Psoas muscle (tissue), 8 donors: ENCODE results near the gene MKI67. TPM values are rescaled to one million over a fixed set of nuclear protein-coding genes. Genes with fewer than 3 reads are reported as not detected.

Source experiments
- ATAC-seq, 4 donors: fragments of 200-7000 bp; cut with Tn5 transposase; one replicate each; pipeline ENCODE4 v1.9.1; 2020; ENCODE audit warnings: moderate library complexity in 3 of 4, mild to moderate bottlenecking in 2 of 4
- DNase-seq, 2 donors: peaks; one replicate each; pipeline ENCODE4 v3.0.0-alpha.2; 2020
- H3K27ac ChIP-seq: fragments of 200-600 bp; one replicate; pipeline ENCODE4 v1.8.0; 2022
- H3K27me3 ChIP-seq, 3 donors: fragments of 200-600 bp in 1 of 3; one replicate each; pipeline versions ENCODE4 v1.6.1 to v1.8.0; 2013 to 2022; ENCODE audit warnings: low read length in 2 of 3, mild to moderate bottlenecking in 2 of 3, moderate library complexity in 1 of 3; ENCODE audit not compliant: insufficient read depth in 3 of 3
- H3K36me3 ChIP-seq, 2 donors: fragments of 200-600 bp in 1 of 2; one replicate each; pipeline versions ENCODE4 v1.6.1 to v1.8.0; 2013 to 2022; ENCODE audit warnings: low read depth in 1 of 2, mild to moderate bottlenecking in 1 of 2, moderate library complexity in 1 of 2; ENCODE audit not compliant: insufficient read depth in 1 of 2
- H3K4me1 ChIP-seq: fragments of 200-600 bp; one replicate; pipeline ENCODE4 v1.8.0; 2022
- H3K4me3 ChIP-seq: fragments of 200-600 bp; one replicate; pipeline ENCODE4 v1.8.0; 2022; ENCODE audit warnings: mild to moderate bottlenecking
- H3K9me3 ChIP-seq: fragments of 200-600 bp; one replicate; pipeline ENCODE4 v1.8.0; 2022
- CTCF ChIP-seq: fragments of 200-600 bp; IDR thresholded peaks from one replicate; pipeline ENCODE4 v1.8.0; 2022; ENCODE audit warnings: antibody characterized with exemption
- WGBS, 3 donors: extraction: QIAGEN DNeasy Blood & Tissue Kit; methylation state at CpG; one replicate each; pipeline versions ENCODE4 v1.1.6 to v1.1.7; 2013; 5-methylcytosine and 5-hydroxymethylcytosine counted together
- intact Hi-C, 2 donors: fragments of 100-400 bp; cut with DNase I; formaldehyde crosslinking; loops; one replicate each; pipeline versions ENCODE4 v1.11.0 to v1.14.2; 2022
- polyA plus RNA-seq, 3 donors: library from polyadenylated mRNA; stranded (reverse); fragments of 200-250 nt; gene quantifications; one replicate each; pipeline ENCODE4 v1.2.3, GENCODE V29; 2013
- total RNA-seq, 4 donors: library from RNA; stranded (reverse); fragmentation: NEBNext Ultra II Directional in 2 of 4; extraction: Animal tissue kit (Norgen Biotek cat#: 25700) in 2 of 4; gene quantifications; one replicate each; pipeline versions ENCODE4 v1.2.1 to v1.2.4, GENCODE V29; 2021 to 2023
- donor health status: healthy with polysubstance abuse.
- donor health status: DM: no; HTN: no; CAD: no; lungs with moderate emphysema.
- donor health status: Bipolar disorder and iron deficiency.
- donor health status: healthy.
- donor health status: DM: yes; HTN: yes; CAD: no.
- donor health status: DM: no; HTN: no; CAD: no.
- donor health status: DM: no; HTN: no; CAD: no.
- donor health status: DM: yes; HTN: yes; CAD: no.

Gene MKI67
- total and polyA plus RNA-seq, 7 donors = 0.02 to 0.84 (median 0.13) TPM; not detected in 1

GRCh38 chr10:128048819-128049210, 77.4 kb downstream of the MKI67 start:
- intact Hi-C loops = no loop called here
- Histone ChIP-seq H3K9me3 (no peaks in the 10 kb centered on the region), H3K36me3 (no peaks in the 10 kb centered on the region), H3K27ac (no peak overlapping the region), H3K4me3 (peak overlapping the region; percentile 44), H3K4me1 (no peaks in the 10 kb centered on the region), H3K27me3 (peaks cover 0 to 3% (median 0%) of the 10 kb centered on the region in 3 donors)
- ATAC-seq (no peak), DNase-seq (no peak)
- WGBS, 3 donors = 81 to 93% (median 87%) methylated on average over 6 of the region's 6 CpGs
- TF ChIP-seq CTCF = no peak

DNA sequence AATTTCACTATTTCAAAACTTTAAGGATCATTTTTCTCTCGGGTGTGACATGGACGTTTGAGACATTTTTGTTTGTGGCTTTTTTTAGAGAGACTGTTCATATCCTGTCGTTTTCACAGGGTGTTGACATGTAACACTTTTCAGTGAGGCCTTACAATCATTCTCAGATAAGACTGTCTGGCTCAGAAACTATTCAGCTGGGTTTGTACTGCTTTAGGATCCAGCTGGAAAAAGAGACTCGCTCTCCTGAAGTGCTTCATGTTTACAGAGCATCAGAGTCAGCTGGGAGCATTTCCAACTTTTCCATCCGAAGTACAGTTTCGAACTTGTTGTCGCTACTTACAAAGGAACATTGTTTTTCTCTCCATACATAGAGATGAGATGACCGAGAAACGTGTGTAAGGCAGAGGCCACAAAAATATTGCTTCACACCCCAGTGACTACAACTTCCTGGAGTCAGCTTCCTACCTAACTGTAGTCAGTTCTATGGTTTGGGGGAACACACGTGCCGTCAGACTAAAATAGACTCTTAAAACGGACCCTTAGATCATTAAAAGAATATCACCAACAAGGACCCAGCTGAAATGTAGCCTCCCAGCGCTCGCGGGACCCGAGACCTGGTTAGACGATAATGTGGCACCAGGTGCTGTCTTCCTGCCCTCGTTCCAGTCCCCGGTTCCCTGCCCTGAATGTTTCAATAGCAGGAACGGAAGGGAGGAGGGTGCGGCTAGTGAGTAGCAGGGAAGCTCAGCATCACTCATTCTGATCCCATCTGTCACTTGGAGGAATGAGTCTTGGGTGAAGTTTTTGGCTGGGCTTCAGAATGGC, 78.0 kb downstream of the MKI67 start:
- ATAC-seq (peak in 2 of 4 donors; percentile 26 to 60), DNase-seq (no peak)
- peaks cover 0 to 3% (median 0%) of the 10 kb centered on the region in 3 donors for H3K27me3 ChIP-seq
- H3K9me3 ChIP-seq = no peaks in the 10 kb centered on the region
- intact Hi-C loops = no loop called here
- peak overlapping the region; percentile 44 for H3K4me3 ChIP-seq
- WGBS, 3 donors = 63 to 68% (median 64%) methylated on average over 21 of the region's 21 CpGs
- no peaks in the 10 kb centered on the region for H3K36me3 ChIP-seq
- no peaks in the 10 kb centered on the region for H3K4me1 ChIP-seq
- no peak for TF ChIP-seq CTCF
- H3K27ac ChIP-seq = no peak overlapping the region

DNA sequence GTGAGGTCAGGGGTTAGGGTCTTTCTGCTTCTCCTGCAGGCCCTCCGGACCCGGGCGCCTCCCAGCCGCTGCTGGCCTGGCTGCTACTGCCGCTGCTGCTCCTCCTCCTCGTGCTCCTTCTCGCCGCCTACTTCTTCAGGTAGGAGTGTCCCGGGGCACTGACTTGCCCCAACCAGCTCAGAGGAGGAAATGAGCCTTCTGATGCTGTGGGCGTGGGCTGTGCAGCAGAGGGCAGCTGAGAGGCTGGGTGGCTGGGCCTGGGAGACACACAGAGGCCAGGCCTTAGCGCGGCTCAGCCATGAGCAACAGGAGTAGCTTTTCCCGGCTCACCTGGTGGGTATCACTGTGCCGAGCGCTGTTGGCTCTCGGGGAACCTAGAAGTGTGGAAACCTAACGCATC, 78.9 kb downstream of the MKI67 start:
- DNase-seq (peak; percentile 55 to 80), ATAC-seq (peak; percentile 52 to 74 (median 62))
- H3K9me3 ChIP-seq = no peaks in the 10 kb centered on the region
- intact Hi-C loops = no loop called here
- peak overlapping the region; percentile 44 for H3K4me3 ChIP-seq
- H3K36me3 ChIP-seq = no peaks in the 10 kb centered on the region
- H3K4me1 ChIP-seq = no peaks in the 10 kb centered on the region
- no peak overlapping the region for H3K27ac ChIP-seq
- TF ChIP-seq CTCF = no peak
- peaks cover 0 to 3% (median 0%) of the 10 kb centered on the region in 3 donors for H3K27me3 ChIP-seq
- whole genome bisulfite sequencing, 3 donors = 66 to 68% (median 67%) methylated on average over 17 of the region's 17 CpGs

DNA sequence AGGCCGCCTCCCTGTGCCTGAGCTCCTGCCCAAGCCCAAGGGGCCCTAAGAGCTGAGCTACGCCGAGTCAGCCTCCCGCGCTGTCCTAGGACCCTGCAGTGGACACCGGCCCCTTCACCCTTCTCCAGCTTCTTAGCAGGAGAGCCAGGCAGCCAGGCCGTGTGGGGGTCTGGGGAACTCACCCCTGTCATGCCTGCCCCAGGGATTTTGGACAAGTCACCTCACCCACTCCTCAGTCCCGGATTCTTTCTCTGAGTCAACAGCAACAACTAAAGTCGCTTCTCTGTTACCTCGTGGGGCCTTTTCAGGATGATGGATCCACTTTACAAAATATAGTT, 79.3 kb downstream of the MKI67 start:
- no peak for TF ChIP-seq CTCF
- WGBS, 3 donors = 88 to 92% (median 90%) methylated on average over 10 of the region's 10 CpGs
- Histone ChIP-seq H3K27me3 (peaks cover 0 to 3% (median 0%) of the 10 kb centered on the region in 3 donors), H3K9me3 (no peaks in the 10 kb centered on the region), H3K4me3 (no peak overlapping the region), H3K4me1 (no peaks in the 10 kb centered on the region), H3K36me3 (no peaks in the 10 kb centered on the region), H3K27ac (no peak overlapping the region)
- ATAC-seq (no peak), DNase-seq (no peak)
- intact Hi-C loops = no loop called here

Other genes starting within 250 kb of the MKI67 start
- not detected for gene CLRN3, start 233.5 kb downstream of the MKI67 start, total RNA-seq
- gene CLRN3, start 233.5 kb downstream of the MKI67 start, polyA plus RNA-seq = under 1 TPM in 1 of 3 donors, not detected in 2; 0.03 TPM
- 1 to 10 TPM; 2.7 to 4.5 (median 3.8) TPM for gene PTPRE, start 219.3 kb downstream of the MKI67 start, total RNA-seq
- 1 to 10 TPM in 1 of 3 donors, under 1 TPM in 2; 0.48 to 1.5 (median 0.93) TPM for gene PTPRE, start 219.3 kb downstream of the MKI67 start, polyA plus RNA-seq